ENCODE data around the gene RELB.
"Not testable (repeated sequence)": the region's sequence is repeated elsewhere in the genome, so short reads cannot be mapped to it uniquely, and the experiment has no call there.

The RELB gene

DNA sequence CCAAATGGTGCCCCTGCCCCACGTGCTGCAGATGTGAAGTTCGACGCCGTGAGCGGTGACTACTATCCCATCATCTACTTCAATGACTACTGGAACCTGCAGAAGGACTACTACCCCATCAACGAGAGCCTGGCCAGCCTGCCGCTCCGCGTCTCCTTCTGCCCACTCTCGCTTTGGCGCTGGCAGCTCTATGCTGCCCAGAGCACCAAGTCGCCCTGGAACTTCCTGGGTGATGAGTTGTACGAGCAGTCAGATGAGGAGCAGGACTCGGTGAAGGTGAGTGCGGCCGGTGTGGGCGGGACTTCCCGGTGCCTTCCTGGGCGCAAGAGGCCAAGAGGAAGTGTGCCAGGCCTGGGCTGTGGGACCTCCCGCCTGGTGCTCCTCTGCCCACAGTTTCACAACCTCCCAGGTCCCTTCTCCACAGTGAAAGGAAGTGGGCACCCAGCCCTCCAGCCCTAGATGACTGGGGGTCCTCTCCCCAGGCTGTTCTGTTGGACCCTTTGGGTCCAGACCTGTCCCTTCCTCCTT lies 14.1 kb upstream of the RELB start:
- DNase-seq (ENCODE audit: low spot score), result no peak

DNA sequence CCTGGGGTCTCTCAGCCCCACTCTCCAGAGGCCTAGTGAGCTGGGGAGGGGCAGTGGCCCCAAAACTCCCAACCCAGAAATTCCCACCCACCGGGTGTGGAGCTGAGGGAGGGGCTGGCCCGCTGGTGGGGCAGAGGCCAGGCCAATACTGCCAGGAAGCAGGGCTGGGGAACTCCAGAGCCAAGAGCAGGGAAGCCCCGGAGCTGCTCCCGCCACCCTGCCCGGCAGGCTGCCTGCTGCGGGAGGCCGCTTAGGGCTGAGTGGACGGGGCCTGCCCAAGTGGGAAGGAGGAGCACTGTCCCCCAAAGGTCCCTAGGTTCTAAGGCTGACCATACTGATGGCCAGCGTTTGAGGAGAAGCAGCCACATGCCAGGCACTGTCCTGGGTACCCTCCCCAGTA lies 13.0 kb upstream of the RELB start:
- no peak for DNase-seq (ENCODE audit: low spot score)

- DNase-seq (ENCODE audit: low spot score), result peak; percentile 88
Observed at GRCh38 chr19:44988896-44989556, 12.2 kb upstream of the RELB start.

GRCh38 chr19:44990459-44990858 lies 10.8 kb upstream of the RELB start:
- DNase-seq (ENCODE audit: low spot score), result no peak

DNA sequence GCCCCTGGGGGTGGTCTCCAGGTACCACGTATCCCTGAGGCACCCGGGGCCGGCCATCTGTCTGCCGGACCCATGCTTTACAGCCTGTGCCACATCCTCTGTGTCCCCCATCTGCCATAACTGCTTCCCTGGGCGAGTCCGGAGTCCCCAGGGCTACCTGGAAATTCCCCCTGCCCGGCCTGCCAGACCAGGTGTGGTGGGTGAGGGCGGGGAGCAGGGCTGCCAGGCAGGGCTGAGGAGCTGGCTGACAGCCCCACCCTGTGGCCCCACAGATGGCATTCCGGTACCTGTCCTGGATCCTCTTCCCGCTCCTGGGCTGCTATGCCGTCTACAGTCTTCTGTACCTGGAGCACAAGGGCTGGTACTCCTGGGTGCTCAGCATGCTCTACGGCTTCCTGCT lies 10.3 kb upstream of the RELB start:
- no peak for DNase-seq (ENCODE audit: low spot score)

GRCh38 chr19:44992336-44993163 lies 8.7 kb upstream of the RELB start:
- no peak for DNase-seq (ENCODE audit: low spot score)

DNA sequence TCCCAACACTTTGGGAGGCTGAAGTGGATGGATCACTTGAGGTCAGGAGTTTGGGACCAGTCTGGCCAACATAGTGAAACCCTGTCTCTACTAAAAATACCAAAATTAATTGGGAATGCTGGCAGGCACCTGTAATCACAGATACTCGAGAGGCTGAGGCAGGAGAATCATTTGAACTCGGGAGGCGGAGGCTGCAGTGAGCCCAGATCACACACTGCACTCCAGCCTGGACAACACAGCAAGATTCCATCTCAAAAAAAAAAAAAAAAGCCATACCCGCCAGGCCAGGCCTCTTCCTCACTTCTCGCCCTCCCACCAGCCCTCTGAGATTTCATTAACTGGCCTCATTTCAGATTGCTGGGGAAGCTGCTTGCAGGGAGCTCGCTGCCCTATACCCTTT lies 7.7 kb upstream of the RELB start:
- DNase-seq (ENCODE audit: low spot score), result no peak

DNA sequence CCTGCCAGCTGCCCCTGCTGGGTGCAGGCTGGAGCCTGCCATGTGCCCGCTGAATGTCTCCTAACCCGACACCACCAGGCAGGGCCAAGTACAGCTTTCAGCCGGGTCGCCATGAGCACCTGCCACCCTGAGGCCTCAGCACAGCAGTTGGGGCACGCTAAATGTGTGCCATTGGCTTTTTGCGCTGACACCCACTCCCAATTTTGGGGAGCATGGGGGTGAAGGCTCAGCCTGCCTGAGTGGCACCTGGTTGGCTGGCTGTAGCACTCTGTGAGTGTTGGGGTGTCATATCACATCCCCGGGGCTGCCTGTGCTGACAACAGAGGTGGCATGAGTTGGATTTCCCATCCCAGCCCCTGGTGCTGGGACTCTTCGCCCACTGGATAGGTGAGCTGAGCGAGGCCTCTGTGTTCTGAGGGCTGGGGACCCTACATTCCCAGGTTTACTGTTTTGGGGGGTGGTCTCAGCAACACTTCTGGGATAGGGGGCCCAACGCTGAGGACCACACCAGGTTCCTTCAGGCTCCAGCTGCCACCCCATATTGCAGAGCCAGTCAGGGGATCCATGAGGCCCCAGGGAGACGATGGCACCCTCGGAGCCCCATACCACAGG lies 7.2 kb upstream of the RELB start:
- no peak for DNase-seq (ENCODE audit: low spot score)

DNA sequence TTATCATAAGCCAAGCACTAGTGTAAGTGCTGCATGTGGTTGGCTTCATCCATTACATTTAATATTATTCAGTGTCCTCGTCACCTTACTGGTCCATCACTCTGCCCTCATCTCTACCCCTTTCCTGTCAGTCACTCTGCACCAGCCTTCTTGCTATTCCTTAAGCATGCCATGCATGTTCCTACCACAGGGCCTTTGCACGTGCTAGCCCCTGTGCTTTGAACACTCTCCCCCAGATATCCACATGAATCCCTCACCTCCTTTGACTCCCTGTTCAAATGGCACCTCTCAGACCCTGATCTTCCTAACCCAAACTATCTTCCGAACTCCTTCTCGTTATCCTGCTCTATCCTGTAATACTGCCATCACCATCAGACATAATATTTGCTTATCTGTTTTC lies 3.2 kb upstream of the RELB start:
- no peak for DNase-seq (ENCODE audit: low spot score)

- DNase-seq (ENCODE audit: low spot score), result not testable (repeated sequence)
Observed at GRCh38 chr19:44999131-44999925, 1.9 kb upstream of the RELB start.

- not testable (repeated sequence) for DNase-seq (ENCODE audit: low spot score)
Observed at GRCh38 chr19:45000665-45001064, 599 bp upstream of the RELB start.

DNA sequence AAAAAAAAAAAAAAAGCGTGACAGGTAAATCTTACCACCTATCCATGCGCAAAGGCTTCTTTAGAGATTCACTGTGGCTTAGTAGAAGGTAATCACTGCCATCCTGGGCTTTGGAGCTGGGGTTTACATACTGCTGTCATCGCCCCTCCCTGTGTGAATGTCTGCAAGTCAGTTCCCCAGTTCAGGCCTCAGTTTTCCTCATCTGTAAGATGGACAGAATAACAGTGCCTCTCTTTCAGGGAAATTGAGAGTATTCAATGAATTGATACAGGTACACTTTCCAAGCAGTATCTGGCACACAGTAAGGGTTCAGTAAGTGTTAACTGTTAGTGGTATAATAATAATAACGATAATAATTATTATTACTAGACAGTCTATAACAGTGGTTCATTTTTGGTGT lies 2.2 kb downstream of the RELB start:
- DNase-seq (ENCODE audit: low spot score), result no peak

DNA sequence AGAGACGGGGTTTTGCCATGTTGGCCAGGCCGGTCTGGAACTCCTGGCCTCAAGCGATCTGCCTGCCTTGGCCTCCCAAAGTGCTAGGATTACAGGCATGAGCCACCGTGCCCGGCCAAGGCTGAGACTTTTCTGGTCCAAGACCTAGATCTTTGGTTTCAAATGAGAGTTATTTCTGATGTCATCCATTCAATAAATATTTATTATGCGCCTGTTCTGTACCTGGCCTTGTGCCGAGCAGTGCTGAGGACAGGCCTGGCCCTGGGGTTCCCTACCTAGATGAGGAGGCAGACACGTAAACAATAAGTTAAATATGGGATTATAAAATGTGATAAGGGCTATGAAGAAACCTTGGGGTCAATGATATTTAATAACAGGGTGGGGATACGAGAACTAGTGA lies 4.5 kb downstream of the RELB start:
- no peak for DNase-seq (ENCODE audit: low spot score)

DNA sequence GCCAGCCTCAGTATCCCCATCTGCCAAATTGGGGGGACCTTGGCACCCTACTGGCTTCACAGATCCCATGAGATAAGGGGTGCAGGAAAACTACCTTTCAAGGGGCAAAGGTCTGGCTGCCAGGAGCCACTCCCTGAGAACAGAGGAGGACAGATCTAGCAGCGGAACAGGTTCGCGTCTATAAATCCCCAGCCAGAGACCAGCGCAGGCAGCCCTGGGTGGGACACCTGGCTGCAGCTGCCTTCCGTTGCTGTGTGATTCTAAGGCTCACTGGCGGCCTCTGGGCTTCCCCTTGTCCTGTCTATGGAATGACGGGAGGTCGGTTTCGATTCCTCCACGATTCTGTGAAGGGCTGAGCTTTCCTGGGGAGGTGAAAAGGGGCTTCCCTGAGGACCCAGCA lies 7.3 kb downstream of the RELB start:
- peak; percentile 14 for DNase-seq (ENCODE audit: low spot score)

DNA sequence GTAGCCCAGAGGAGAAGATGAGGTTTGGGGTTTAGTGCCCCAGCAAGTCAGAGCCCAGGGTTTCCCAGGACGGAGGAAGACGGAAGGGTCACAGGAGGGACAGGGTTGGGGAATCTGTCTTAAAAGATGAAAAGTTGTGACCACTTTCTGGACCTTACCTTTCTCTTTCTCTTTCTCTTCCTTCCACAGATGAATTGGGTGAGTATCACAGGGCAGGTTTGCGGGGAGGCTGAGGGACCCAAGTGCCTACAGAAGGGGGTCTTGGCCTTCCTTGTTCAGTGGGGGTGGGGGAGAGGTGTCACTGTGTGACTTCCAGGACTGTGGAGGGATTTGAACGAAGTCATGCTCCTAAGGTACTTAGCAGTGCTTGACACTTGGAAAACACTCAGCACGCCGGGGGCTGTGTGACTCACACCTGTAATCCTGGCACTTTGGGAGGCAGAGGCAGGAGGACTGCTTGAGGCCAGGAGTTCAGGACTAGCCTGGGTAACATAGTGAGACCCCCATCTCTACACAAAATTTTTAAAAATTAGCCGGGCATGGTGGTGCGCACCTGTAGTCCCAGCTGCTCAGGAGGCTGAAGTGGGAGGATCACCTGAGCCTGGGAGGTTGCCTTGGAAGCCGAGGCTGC lies 8.5 kb downstream of the RELB start:
- DNase-seq (ENCODE audit: low spot score), result no peak

GRCh38 chr19:45010306-45010705 lies 9.0 kb downstream of the RELB start:
- no peak for DNase-seq (ENCODE audit: low spot score)

DNA sequence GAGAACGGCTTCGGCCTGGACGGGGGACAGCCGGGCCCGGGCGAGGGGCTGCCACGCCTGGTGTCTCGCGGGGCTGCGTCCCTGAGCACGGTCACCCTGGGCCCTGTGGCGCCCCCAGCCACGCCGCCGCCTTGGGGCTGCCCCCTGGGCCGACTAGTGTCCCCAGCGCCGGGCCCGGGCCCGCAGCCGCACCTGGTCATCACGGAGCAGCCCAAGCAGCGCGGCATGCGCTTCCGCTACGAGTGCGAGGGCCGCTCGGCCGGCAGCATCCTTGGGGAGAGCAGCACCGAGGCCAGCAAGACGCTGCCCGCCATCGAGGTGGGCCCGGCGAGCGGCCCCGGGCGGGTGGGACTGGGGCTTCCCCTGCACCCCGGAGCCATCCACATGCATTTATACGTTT lies 10.7 kb downstream of the RELB start:
- no peak for DNase-seq (ENCODE audit: low spot score)

DNA sequence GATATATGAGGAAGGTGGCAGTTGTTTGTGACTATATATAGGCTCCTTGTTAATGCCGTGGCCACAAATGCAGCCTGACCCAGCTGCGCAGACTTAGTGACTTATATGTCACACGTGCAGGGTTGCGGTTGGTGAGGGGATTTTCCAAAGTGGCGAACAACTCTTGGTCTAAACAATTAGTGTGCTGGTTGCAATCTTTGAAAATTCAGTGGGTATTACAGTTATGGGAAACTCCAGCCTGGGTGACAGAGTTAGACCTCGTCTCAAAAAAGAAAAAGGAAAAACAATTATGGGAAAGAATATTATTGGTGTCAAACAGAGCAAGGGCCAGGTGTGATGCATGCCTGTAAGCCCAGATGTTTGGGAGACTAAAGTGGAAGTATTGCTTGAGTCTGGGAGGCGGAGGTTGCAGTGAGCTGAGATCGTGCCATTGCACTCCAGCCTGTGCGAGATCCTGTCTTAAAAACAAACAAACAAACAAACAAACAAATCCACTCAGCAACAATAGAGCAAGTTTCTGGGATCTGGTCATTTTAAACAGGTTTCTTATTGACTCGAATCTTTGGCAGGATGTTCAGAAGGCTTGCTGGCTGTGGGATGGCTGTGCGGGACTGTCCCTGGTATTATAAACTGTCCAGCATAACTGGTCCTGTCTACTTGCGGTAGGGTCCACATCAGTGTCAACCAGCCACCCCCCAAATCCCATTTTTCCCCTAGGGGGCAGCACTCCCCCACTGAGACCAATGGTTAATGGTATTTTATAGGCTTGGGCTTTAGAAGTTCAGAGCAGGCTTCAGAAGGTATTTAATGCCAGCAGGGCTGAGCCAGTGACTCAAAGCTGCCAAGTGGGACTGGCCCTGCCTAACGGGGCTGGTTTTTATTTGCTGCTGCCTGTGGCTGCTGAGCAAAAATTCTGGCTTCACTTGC lies 15.4 kb downstream of the RELB start:
- DNase-seq (ENCODE audit: low spot score), result peak; percentile 81

GRCh38 chr19:45019187-45019586 lies 17.9 kb downstream of the RELB start:
- no peak for DNase-seq (ENCODE audit: low spot score)

DNA sequence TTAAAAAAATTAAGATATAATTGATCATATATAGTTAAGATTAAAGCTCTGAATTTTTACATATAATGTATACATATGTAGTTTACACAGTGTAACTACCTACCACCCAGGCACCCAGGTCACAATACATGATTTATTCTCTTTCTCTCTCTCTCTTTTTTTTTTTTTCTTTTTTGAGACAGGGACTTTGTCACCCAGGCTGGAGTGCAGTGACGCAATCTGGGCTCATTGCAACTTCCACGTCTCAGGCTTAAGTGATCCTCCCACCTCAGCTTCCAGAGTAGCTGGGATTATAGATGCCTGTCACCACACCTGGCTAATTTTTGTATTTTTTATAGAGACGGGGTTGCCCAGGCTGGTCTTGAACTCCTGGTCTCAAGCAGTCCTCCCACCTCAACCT lies 18.8 kb downstream of the RELB start:
- no peak for DNase-seq (ENCODE audit: low spot score)

DNA sequence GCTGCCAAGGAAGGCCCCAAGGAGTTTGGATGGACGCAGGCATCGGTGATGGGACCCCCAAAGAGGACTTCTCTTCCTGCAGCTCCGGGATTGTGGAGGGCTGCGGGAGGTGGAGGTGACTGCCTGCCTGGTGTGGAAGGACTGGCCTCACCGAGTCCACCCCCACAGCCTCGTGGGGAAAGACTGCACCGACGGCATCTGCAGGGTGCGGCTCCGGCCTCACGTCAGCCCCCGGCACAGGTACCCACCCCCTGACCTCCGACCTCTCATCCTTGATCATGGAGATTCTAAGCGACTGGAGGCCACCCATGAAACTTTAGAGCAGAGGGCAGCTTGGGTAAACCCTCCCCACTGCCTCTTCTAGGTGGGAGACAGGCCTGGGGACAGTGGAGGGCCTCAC lies 20.7 kb downstream of the RELB start:
- peak; percentile 32 for DNase-seq (ENCODE audit: low spot score)

Measured in iPS-NIHi11 (cell line).